ENCODE data around the gene SMAD3. TPM values are rescaled to one million over a fixed set of nuclear protein-coding genes. Genes with fewer than 3 reads are reported as not detected.

SMAD3 gene
- total and polyA plus RNA-seq, 2 donors (not counting 1 experiment from before 2014, with no cell fraction given): 55.9 to 163 TPM

DNA sequence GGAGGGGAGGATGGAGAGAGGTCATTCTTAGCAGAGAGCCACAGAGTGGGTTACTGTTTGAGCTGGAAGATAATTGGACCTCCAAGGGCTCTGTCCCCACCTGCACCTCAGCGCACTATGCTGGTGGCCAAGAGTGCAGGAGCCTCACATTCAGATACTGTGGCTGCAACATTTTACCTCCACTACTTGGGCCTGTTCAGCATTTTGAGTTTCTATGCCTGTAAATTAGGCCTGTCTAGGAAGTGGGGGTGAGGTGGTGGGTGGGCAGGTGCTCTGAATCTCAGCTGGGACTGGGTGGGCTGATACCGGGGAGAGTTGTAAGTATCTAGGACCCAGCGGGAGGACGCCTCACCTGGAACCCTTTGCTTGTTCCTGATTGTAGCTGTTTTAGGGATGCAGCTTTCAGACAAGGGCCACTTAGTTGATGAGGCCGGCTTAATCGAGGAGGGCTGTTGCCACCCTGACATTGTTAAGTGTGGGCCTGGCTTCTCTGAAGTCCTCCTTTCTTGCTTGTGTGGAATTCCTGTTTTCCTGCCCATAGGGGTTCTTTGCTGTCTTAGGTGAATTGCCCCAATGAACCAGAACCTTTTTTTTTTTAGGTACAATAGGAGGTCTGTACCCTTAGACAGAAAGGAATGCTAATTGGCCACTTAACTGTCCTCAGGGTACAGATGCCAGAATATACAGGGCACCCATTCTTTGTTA lies 83.8 kb downstream of the SMAD3 start:
- Histone ChIP-seq H3K79me2 (ENCODE audit: control insufficient read depth, insufficient read depth, low read length) (peaks cover 98% of the 10 kb centered on the region), H2AFZ (ENCODE audit: insufficient read depth, low read depth, low read length, poor library complexity, severe bottlenecking) (no peak overlapping the region), H3K36me3 (replicated peaks in 1 of 2; ENCODE audit: control extremely low read depth in 1 of 2, control insufficient read depth in 1 of 2, extremely low read depth in 1 of 2, insufficient read depth in 2 of 2, low read length in 1 of 2) (peaks cover 0 to 7% of the 10 kb centered on the region in 2 experiments), H3K4me2 (replicated peaks; ENCODE audit: low read depth, low read length, poor library complexity, severe bottlenecking) (peak overlapping the region; percentile 42), H4K20me1 (ENCODE audit: control insufficient read depth, insufficient read depth, low read length, poor library complexity, severe bottlenecking) (peaks cover 85% of the 10 kb centered on the region), H3K9ac (ENCODE audit: low read length) (no peak overlapping the region), H3K9me3 (ENCODE audit: control extremely low read depth in 1 of 3, control insufficient read depth in 2 of 3, insufficient read depth in 1 of 3, low read length in 2 of 3) (no peaks in the 10 kb centered on the region), H3K27ac (ENCODE audit: low read length in 2 of 2) (peak overlapping the region in 1 of 2 donors; percentile 58), H3K27me3 (replicated peaks in 1 of 4; ENCODE audit: control extremely low read depth in 1 of 4, control insufficient read depth in 3 of 4, insufficient read depth in 4 of 4, low read length in 3 of 4) (no peaks in the 10 kb centered on the region), H3K4me1 (ENCODE audit: control insufficient read depth in 2 of 2, insufficient read depth in 2 of 2, low read length in 2 of 2) (peaks cover 71 to 77% of the 10 kb centered on the region in 2 donors), H3K4me3 (ENCODE audit: control extremely low read depth in 1 of 5, extremely low read depth in 1 of 5, insufficient read depth in 1 of 5, low read depth in 2 of 5, low read length in 4 of 5) (no peak overlapping the region)
- no peaks in the 10 kb centered on the region for H3K9me3 Mint-ChIP-seq (ENCODE audit: insufficient read depth)
- TF ChIP-seq EZH2 (IDR thresholded peaks at IDR 0.05; ENCODE audit: borderline replicate concordance, insufficient read depth, low read depth, low read length, poor library complexity, severe bottlenecking): no peak
- TF ChIP-seq, protein P1, sequence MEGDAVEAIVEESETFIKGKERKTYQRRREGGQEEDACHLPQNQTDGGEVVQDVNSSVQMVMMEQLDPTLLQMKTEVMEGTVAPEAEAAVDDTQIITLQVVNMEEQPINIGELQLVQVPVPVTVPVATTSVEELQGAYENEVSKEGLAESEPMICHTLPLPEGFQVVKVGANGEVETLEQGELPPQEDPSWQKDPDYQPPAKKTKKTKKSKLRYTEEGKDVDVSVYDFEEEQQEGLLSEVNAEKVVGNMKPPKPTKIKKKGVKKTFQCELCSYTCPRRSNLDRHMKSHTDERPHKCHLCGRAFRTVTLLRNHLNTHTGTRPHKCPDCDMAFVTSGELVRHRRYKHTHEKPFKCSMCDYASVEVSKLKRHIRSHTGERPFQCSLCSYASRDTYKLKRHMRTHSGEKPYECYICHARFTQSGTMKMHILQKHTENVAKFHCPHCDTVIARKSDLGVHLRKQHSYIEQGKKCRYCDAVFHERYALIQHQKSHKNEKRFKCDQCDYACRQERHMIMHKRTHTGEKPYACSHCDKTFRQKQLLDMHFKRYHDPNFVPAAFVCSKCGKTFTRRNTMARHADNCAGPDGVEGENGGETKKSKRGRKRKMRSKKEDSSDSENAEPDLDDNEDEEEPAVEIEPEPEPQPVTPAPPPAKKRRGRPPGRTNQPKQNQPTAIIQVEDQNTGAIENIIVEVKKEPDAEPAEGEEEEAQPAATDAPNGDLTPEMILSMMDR (IDR thresholded peaks at IDR 0.05): no peak
- POLR2A ChIA-PET: interaction anchor here (1.2 kb wide), 1 partner anchor 68 kb away, joined by 3 read pairs; no protein-coding TSS in a partner anchor
- 97% methylated on average over 5 of the region's 6 CpGs for WGBS (ENCODE audit: insufficient coverage)
- peak overlapping the region; percentile 35 for H3K4me3 Mint-ChIP-seq
- intact Hi-C loops (cut with micrococcal nuclease): no loop called here
- ATAC-seq (ENCODE audit: low read depth) (no peak), DNase-seq (no peak)
- peaks cover 88% of the 10 kb centered on the region for H3K4me1 Mint-ChIP-seq
- H3K27ac Mint-ChIP-seq: peak overlapping the region; percentile 39
- no peaks in the 10 kb centered on the region for H3K27me3 Mint-ChIP-seq
- CTCF ChIA-PET: interaction anchor here (0.9 to 2.0 kb wide), 7 partner anchors 12 to 203 kb away, joined by 3 to 6 read pairs (median 3); partner anchors contain the start of gene SMAD3

DNA sequence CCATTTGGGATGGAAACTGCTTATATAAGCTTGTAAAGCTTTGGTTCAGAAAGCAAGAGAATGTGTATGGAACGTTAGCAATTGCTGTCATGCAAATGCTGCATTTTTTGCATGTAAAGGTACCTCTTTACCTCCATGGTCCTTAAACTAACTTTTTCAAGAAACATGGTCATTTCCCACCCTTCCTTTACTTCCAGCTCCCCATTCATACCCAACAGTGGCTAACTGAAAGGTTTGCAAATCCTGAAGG lies 84.3 kb downstream of the SMAD3 start:
- H3K9me3 Mint-ChIP-seq (ENCODE audit: insufficient read depth): no peaks in the 10 kb centered on the region
- peaks cover 68 to 73% of the 10 kb centered on the region in 2 donors for H3K4me1 ChIP-seq (ENCODE audit: control insufficient read depth in 2 of 2, insufficient read depth in 2 of 2, low read length in 2 of 2)
- H3K79me2 ChIP-seq (ENCODE audit: control insufficient read depth, insufficient read depth, low read length): peaks cover 98% of the 10 kb centered on the region
- H3K9me3 ChIP-seq (ENCODE audit: control extremely low read depth in 1 of 3, control insufficient read depth in 2 of 3, insufficient read depth in 1 of 3, low read length in 2 of 3): no peaks in the 10 kb centered on the region
- H3K27me3 ChIP-seq (replicated peaks in 1 of 4; ENCODE audit: control extremely low read depth in 1 of 4, control insufficient read depth in 3 of 4, insufficient read depth in 4 of 4, low read length in 3 of 4): no peaks in the 10 kb centered on the region
- no CpG with 5 or more reads among the region's 1 CpG for WGBS (ENCODE audit: insufficient coverage)
- ChIA-PET CTCF (interaction anchor here (1.6 to 2.0 kb wide), 2 partner anchors 12 to 203 kb away, joined by 5 read pairs; no protein-coding TSS in a partner anchor), POLR2A (no interaction called here)
- DNase-seq (no peak), ATAC-seq (ENCODE audit: low read depth) (no peak)
- H3K9ac ChIP-seq (ENCODE audit: low read length): peak overlapping the region; percentile 2
- peak overlapping the region in 1 of 2 donors; percentile 58 for H3K27ac ChIP-seq (ENCODE audit: low read length in 2 of 2)
- H3K27me3 Mint-ChIP-seq: no peaks in the 10 kb centered on the region
- H4K20me1 ChIP-seq (ENCODE audit: control insufficient read depth, insufficient read depth, low read length, poor library complexity, severe bottlenecking): peaks cover 85% of the 10 kb centered on the region
- H3K4me2 ChIP-seq (replicated peaks; ENCODE audit: low read depth, low read length, poor library complexity, severe bottlenecking): peak overlapping the region; percentile 42
- intact Hi-C loops (cut with micrococcal nuclease): no loop called here
- peak overlapping the region; percentile 35 for H3K4me3 Mint-ChIP-seq
- H3K4me1 Mint-ChIP-seq: peaks cover 86% of the 10 kb centered on the region
- TF ChIP-seq, protein P1 (IDR thresholded peaks at IDR 0.05): no peak
- no peak for TF ChIP-seq EZH2 (IDR thresholded peaks at IDR 0.05; ENCODE audit: borderline replicate concordance, insufficient read depth, low read depth, low read length, poor library complexity, severe bottlenecking)
- H2AFZ ChIP-seq (ENCODE audit: insufficient read depth, low read depth, low read length, poor library complexity, severe bottlenecking): no peak overlapping the region
- no peak overlapping the region for H3K27ac Mint-ChIP-seq
- no peak overlapping the region for H3K4me3 ChIP-seq (ENCODE audit: control extremely low read depth in 1 of 5, extremely low read depth in 1 of 5, insufficient read depth in 1 of 5, low read depth in 2 of 5, low read length in 4 of 5)
- peaks cover under 1 to 10% of the 10 kb centered on the region in 2 experiments for H3K36me3 ChIP-seq (replicated peaks in 1 of 2; ENCODE audit: control extremely low read depth in 1 of 2, control insufficient read depth in 1 of 2, extremely low read depth in 1 of 2, insufficient read depth in 2 of 2, low read length in 1 of 2)
